HEK293T (cell line): ENCODE measurements around the gene ZSCAN30.

Experiments
- CTCF ChIA-PET: fragments of 350-600 bp; formaldehyde crosslinking; extraction: SDS; loops from one replicate; lab custom pipeline; 2021; ENCODE audit warnings: antibody characterized with exemption, inconsistent platforms; lab: Yijun Ruan, JAX
- POLR2A ChIA-PET: fragments of 350-600 bp; formaldehyde crosslinking; extraction: SDS; loops from one replicate; lab custom pipeline; 2020; ENCODE audit warnings: antibody characterized with exemption, inconsistent platforms; lab: Yijun Ruan, JAX
- DNase-seq: peaks from one replicate; pipeline ENCODE4 v3.0.0; 2012; ENCODE audit warnings: mixed read lengths; ENCODE audit errors: extremely low spot score
- ARNT ChIP-seq: fragments of 450-650 bp; IDR thresholded peaks from 2 replicates; pipeline ENCODE4 v1.6.1; 2017; ENCODE audit warnings: mild to moderate bottlenecking
- BHLHE40 ChIP-seq: fragments of 450-650 bp; IDR thresholded peaks from 2 replicates; pipeline ENCODE4 v1.6.1; 2016; ENCODE audit warnings: mild to moderate bottlenecking, moderate library complexity, borderline replicate concordance
- CTBP1 ChIP-seq: fragments of 450-650 bp; IDR thresholded peaks from 2 replicates; pipeline ENCODE4 v1.6.1; 2016; ENCODE audit warnings: borderline replicate concordance
- ELF4 ChIP-seq: fragments of 450-650 bp; IDR thresholded peaks from 2 replicates; pipeline ENCODE4 v1.6.1; 2017; ENCODE audit warnings: antibody characterized with exemption
- FOXA1 ChIP-seq: fragments of 450-650 bp; IDR thresholded peaks from 2 replicates; pipeline ENCODE4 v1.6.1; 2016; ENCODE audit warnings: mild to moderate bottlenecking
- FOXK2 ChIP-seq: fragments of 450-650 bp; IDR thresholded peaks from 2 replicates; pipeline ENCODE4 v1.6.1; 2016; ENCODE audit warnings: mild to moderate bottlenecking
- FOXM1 ChIP-seq: fragments of 450-650 bp; IDR thresholded peaks from 2 replicates; pipeline ENCODE4 v1.6.1; 2017; ENCODE audit warnings: mild to moderate bottlenecking, borderline replicate concordance
- HDGF ChIP-seq: fragments of 450-650 bp; IDR thresholded peaks from 2 replicates; pipeline ENCODE4 v1.6.1; 2017; ENCODE audit warnings: antibody characterized with exemption, borderline replicate concordance
- L3MBTL2 ChIP-seq: fragments of 450-650 bp; conservative IDR thresholded peaks from 2 replicates; pipeline ENCODE4 v1.6.1; 2016; ENCODE audit warnings: mild to moderate bottlenecking
- LEF1 ChIP-seq: fragments of 450-650 bp; IDR thresholded peaks from 2 replicates; pipeline ENCODE4 v1.6.1; 2017; ENCODE audit warnings: mild to moderate bottlenecking, borderline replicate concordance
- NFRKB ChIP-seq: fragments of 450-650 bp; IDR thresholded peaks from 2 replicates; pipeline ENCODE4 v1.6.1; 2016; ENCODE audit warnings: mild to moderate bottlenecking, moderate library complexity
- PKNOX1 ChIP-seq: fragments of 450-650 bp; IDR thresholded peaks from 2 replicates; pipeline ENCODE4 v1.6.1; 2016
- SP1 ChIP-seq: fragments of 450-650 bp; IDR thresholded peaks from 2 replicates; pipeline ENCODE4 v1.6.1; 2017
- SUZ12 ChIP-seq: fragments of 450-650 bp; IDR thresholded peaks from 2 replicates; pipeline ENCODE4 v1.6.1; 2016; ENCODE audit warnings: mild to moderate bottlenecking
- TARDBP ChIP-seq: fragments of 450-650 bp; IDR thresholded peaks from 2 replicates; pipeline ENCODE4 v1.6.1; 2016
- ZNF384 ChIP-seq: fragments of 450-650 bp; IDR thresholded peaks from 2 replicates; pipeline ENCODE4 v1.6.1; 2016

The ZSCAN30 gene

GRCh38 chr18:35331367-35332087 lies 41.5 kb upstream of the ZSCAN30 start:
- no peak for TF ChIP-seq ZNF384
- TF ChIP-seq HDGF, result no peak
- no peak for TF ChIP-seq L3MBTL2
- TF ChIP-seq TARDBP, result no peak
- TF ChIP-seq BHLHE40, result no peak
- TF ChIP-seq NFRKB, result no peak
- no peak for TF ChIP-seq ARNT
- no peak for TF ChIP-seq FOXA1
- no peak for TF ChIP-seq LEF1
- TF ChIP-seq FOXM1, result no peak
- TF ChIP-seq SUZ12, result no peak
- no peak for TF ChIP-seq PKNOX1
- TF ChIP-seq ELF4, result no peak
- TF ChIP-seq CTBP1, result no peak
- ChIA-PET POLR2A (interaction anchor here (1.0 kb wide), 1 partner anchor 10 kb away, joined by 3 read pairs; no protein-coding TSS in a partner anchor), CTCF (interaction anchor here (0.6 kb wide), 1 partner anchor 15 kb away, joined by 3 read pairs; no protein-coding TSS in a partner anchor)
- DNase-seq, result no peak

GRCh38 chr18:35328868-35329267 lies 38.8 kb upstream of the ZSCAN30 start:
- ChIA-PET POLR2A (no interaction called here), CTCF (no interaction called here)
- no peak for TF ChIP-seq CTBP1
- no peak for DNase-seq

GRCh38 chr18:35326695-35327387 lies 36.8 kb upstream of the ZSCAN30 start:
- no peak for DNase-seq

GRCh38 chr18:35324926-35325655 lies 35.1 kb upstream of the ZSCAN30 start:
- TF ChIP-seq NFRKB, result no peak
- TF ChIP-seq ELF4, result no peak
- TF ChIP-seq BHLHE40, result no peak
- TF ChIP-seq LEF1, result no peak
- TF ChIP-seq TARDBP, result no peak
- TF ChIP-seq FOXK2, result no peak
- TF ChIP-seq PKNOX1, result no peak
- no peak for TF ChIP-seq SUZ12
- no peak for TF ChIP-seq FOXM1
- TF ChIP-seq L3MBTL2, result no peak
- TF ChIP-seq FOXA1, result no peak
- TF ChIP-seq CTBP1, result no peak
- TF ChIP-seq SP1, result no peak
- TF ChIP-seq HDGF, result no peak
- TF ChIP-seq ARNT, result no peak
- no peak for TF ChIP-seq ZNF384
- DNase-seq, result no peak
- ChIA-PET POLR2A (no interaction called here), CTCF (no interaction called here)

More at GRCh38 chr18:35326695-35327387, 36.8 kb upstream of the ZSCAN30 start:
- CTCF ChIA-PET, result no interaction called here
- no peak for TF ChIP-seq L3MBTL2
- TF ChIP-seq PKNOX1, result peak; percentile 57; the same call in 1 of the 2 replicates
- POLR2A ChIA-PET, result interaction anchor here (1.1 kb wide), 1 partner anchor 18 kb away, joined by 3 read pairs; the partner anchor contains the start of gene ZNF24

- DNase-seq, result no peak
- CTCF ChIA-PET, result no interaction called here
- POLR2A ChIA-PET, result interaction anchor here (1.5 to 2.1 kb wide), 2 partner anchors 33 to 82 kb away, joined by 3 to 5 read pairs; partner anchors contain the start of genes ZNF397 and ZSCAN30
- TF ChIP-seq FOXM1 (no peak), L3MBTL2 (no peak), ZNF384 (no peak), BHLHE40 (no peak), HDGF (no peak), ARNT (no peak), NFRKB (no peak), ELF4 (no peak), SUZ12 (no peak), LEF1 (no peak), TARDBP (no peak), FOXK2 (no peak), CTBP1 (no peak), SP1 (no peak), PKNOX1 (no peak), FOXA1 (no peak)
These were observed 32.7 kb upstream of the ZSCAN30 start for GRCh38 chr18:35322486-35323458.
